NCI-H1417 (cell line): Measurements from ENCODE around the gene ZNF267.
"Not testable (repeated sequence)": the region's sequence is repeated elsewhere in the genome, so short reads cannot be mapped to it uniquely, and the experiment has no call there.

Experiments used
- DNase-seq, 3 experiments: peaks; one replicate each; lab custom pipeline; 2025; lab: John Stamatoyannopoulos, UW

Gene ZNF267

GRCh38 chr16:31873556-31874365, at the start of gene ZNF267:
TSS of gene ZNF267 (plus strand) at chr16:31873807. CDS start at chr16:31873967, 160 bp downstream.
- peak; percentile 82 to 98 (median 93) for DNase-seq

- DNase-seq, result no peak
Observed at GRCh38 chr16:31833047-31833446, 40.6 kb upstream of the ZNF267 start.

- DNase-seq, result not testable (repeated sequence)
Observed at GRCh38 chr16:31836396-31836795, 37.2 kb upstream of the ZNF267 start.

- DNase-seq, result no peak
Observed at GRCh38 chr16:31842864-31843263, 30.7 kb upstream of the ZNF267 start.

GRCh38 chr16:31848572-31848971, 25.0 kb upstream of the ZNF267 start:
- DNase-seq, result not testable (repeated sequence)

GRCh38 chr16:31853291-31853690, 20.3 kb upstream of the ZNF267 start:
- DNase-seq, result no peak

GRCh38 chr16:31860508-31860907, 13.1 kb upstream of the ZNF267 start:
- DNase-seq, result no peak

- DNase-seq, result no peak
Observed at GRCh38 chr16:31861455-31861854, 12.2 kb upstream of the ZNF267 start.

- no peak for DNase-seq
Observed at GRCh38 chr16:31862761-31863160, 10.8 kb upstream of the ZNF267 start.

- no peak for DNase-seq
Observed at GRCh38 chr16:31868164-31868563, 5.4 kb upstream of the ZNF267 start.

- DNase-seq, result peak; percentile 44 to 86 (median 51)
Observed at GRCh38 chr16:31868691-31869167, 4.9 kb upstream of the ZNF267 start.

GRCh38 chr16:31869511-31870201, 4.0 kb upstream of the ZNF267 start:
- DNase-seq, result peak in 2 of 3 experiments; percentile 2 to 13

GRCh38 chr16:31870809-31871208, 2.8 kb upstream of the ZNF267 start:
- DNase-seq, result no peak

- DNase-seq, result no peak
Observed at GRCh38 chr16:31871510-31871909, 2.1 kb upstream of the ZNF267 start.

- DNase-seq, result no peak
Observed at GRCh38 chr16:31872201-31872600, 1.4 kb upstream of the ZNF267 start.

GRCh38 chr16:31874366-31875111, 932 bp downstream of the ZNF267 start:
- DNase-seq, result peak in 2 of 3 experiments; percentile 37 to 63

- DNase-seq, result no peak
Observed at GRCh38 chr16:31875112-31875803, 1.7 kb downstream of the ZNF267 start.

- no peak for DNase-seq
Observed at GRCh38 chr16:31875928-31876547, 2.4 kb downstream of the ZNF267 start.

GRCh38 chr16:31876951-31877828, 3.6 kb downstream of the ZNF267 start:
- DNase-seq, result no peak
